Activated naive CD8-positive, alpha-beta T cell treated with anti-CD3 and anti-CD28 coated beads for 36 hours (primary cell): ENCODE results near the gene UAP1. TPM values are rescaled to one million over a fixed set of nuclear protein-coding genes. Genes with fewer than 3 reads are reported as not detected.

ENCODE experiments used
- DNase-seq: peaks from one replicate; pipeline ENCODE4 v3.0.0; 2021
- H3K27ac Mint-ChIP-seq: one replicate; pipeline ENCODE4 v1.8.0; 2022; ENCODE audit warnings: mild to moderate bottlenecking, moderate library complexity, mixed read lengths
- H3K27me3 Mint-ChIP-seq: one replicate; pipeline ENCODE4 v1.8.0; 2022; ENCODE audit warnings: mild to moderate bottlenecking, mixed read lengths
- H3K36me3 Mint-ChIP-seq: one replicate; pipeline ENCODE4 v1.8.0; 2021; ENCODE audit warnings: mild to moderate bottlenecking, mixed read lengths
- H3K4me1 Mint-ChIP-seq: one replicate; pipeline ENCODE4 v1.8.0; 2021; ENCODE audit warnings: mixed read lengths
- H3K4me3 Mint-ChIP-seq: one replicate; pipeline ENCODE4 v1.8.0; 2022; ENCODE audit warnings: mild to moderate bottlenecking, moderate library complexity, mixed read lengths
- H3K9me3 Mint-ChIP-seq: one replicate; pipeline ENCODE4 v1.8.0; 2022; ENCODE audit warnings: mixed read lengths
- total RNA-seq, 2 experiments: library from RNA; stranded (reverse); gene quantifications; one replicate each; pipeline ENCODE4 v1.2.3, GENCODE V29; 2021

Gene UAP1
- total RNA-seq, 2 experiments from 2014 or later, result 48.5 to 50.5 TPM

DNA sequence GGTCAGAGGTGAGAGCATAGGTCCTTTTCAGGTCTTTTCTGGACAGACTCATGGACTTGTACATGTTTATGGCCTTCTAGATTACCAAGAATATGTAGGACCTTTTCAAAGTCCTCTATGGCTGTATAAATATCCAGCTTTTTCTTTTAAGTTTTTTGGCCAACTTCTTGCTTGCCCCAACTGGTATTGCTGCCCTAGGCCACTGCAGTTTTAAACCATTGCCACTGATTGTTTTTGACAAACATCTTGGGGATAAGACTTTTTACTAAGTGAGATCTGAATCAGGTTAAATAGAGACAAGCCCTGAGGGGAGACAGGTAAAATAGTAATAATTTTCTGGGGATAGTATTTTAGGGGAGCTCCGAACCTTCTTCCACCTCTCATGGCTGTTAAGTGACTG, 56.0 kb downstream of the UAP1 start:
- DNase-seq, result no peak
- Mint-ChIP-seq H3K9me3 (peaks cover 10% of the 10 kb centered on the region), H3K36me3 (peaks cover 18% of the 10 kb centered on the region), H3K27ac (no peak overlapping the region), H3K4me1 (peaks cover 3% of the 10 kb centered on the region), H3K27me3 (no peaks in the 10 kb centered on the region), H3K4me3 (no peak overlapping the region)

- Mint-ChIP-seq H3K4me1 (no peaks in the 10 kb centered on the region), H3K27me3 (peaks cover 3% of the 10 kb centered on the region), H3K9me3 (peaks cover 10% of the 10 kb centered on the region), H3K36me3 (peaks cover 18% of the 10 kb centered on the region), H3K4me3 (no peak overlapping the region), H3K27ac (no peak overlapping the region)
- no peak for DNase-seq
Observed at GRCh38 chr1:162619076-162619475, 57.6 kb downstream of the UAP1 start.

DNA sequence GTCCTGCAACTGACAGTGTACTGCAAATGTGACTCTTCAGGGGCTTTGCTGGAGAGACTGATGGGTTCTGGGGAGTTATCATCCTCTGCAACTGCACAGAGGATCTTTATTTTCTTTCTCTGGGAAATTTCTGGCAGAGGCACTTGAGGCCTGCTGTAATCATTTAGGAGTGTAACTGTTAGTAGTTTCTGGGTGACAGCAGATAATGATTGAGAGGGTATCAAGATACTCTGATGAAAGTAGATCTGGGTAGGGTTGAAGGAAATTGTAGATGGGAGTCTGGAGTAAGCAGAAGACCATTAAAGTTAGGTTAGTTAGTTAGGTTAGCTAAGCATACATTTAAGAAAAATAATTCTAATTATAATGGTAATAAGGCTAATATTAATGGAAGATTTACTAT, 59.7 kb downstream of the UAP1 start:
- DNase-seq, result no peak
- Mint-ChIP-seq H3K4me1 (no peaks in the 10 kb centered on the region), H3K27me3 (peaks cover 3% of the 10 kb centered on the region), H3K4me3 (no peak overlapping the region), H3K36me3 (peaks cover 17% of the 10 kb centered on the region), H3K9me3 (peaks cover 10% of the 10 kb centered on the region), H3K27ac (no peak overlapping the region)

- H3K9me3 Mint-ChIP-seq, result no peaks in the 10 kb centered on the region
- no peak for DNase-seq
- peaks cover 2% of the 10 kb centered on the region for H3K4me1 Mint-ChIP-seq
- no peak overlapping the region for H3K4me3 Mint-ChIP-seq
- H3K27ac Mint-ChIP-seq, result no peak overlapping the region
- H3K27me3 Mint-ChIP-seq, result peaks cover 14% of the 10 kb centered on the region
- no peaks in the 10 kb centered on the region for H3K36me3 Mint-ChIP-seq
Observed at GRCh38 chr1:162625679-162626078, 64.2 kb downstream of the UAP1 start.

DNA sequence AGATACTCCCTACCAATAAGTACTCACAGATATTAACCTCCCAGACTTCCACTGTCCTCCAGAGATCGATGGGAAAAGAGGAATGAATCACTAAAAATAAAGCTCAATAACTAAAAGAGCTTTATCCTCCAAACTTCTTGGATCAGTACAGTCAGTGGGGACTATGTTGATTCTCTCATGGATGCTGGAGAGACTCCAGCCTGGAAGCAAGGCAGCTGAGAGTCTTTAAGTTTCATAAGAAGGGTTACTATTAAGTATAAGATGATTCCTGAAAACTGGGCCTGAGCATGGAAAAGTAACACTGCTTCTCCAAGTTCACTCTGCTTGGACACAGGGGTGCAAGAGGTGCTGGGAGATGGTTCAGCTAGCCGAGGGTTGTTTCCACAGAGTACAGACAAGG, 64.6 kb downstream of the UAP1 start:
- Mint-ChIP-seq H3K36me3 (no peaks in the 10 kb centered on the region), H3K9me3 (no peaks in the 10 kb centered on the region), H3K27ac (no peak overlapping the region), H3K4me1 (peaks cover 2% of the 10 kb centered on the region), H3K4me3 (no peak overlapping the region), H3K27me3 (peaks cover 14% of the 10 kb centered on the region)
- DNase-seq, result no peak

- Mint-ChIP-seq H3K4me1 (peaks cover 2% of the 10 kb centered on the region), H3K9me3 (no peaks in the 10 kb centered on the region), H3K27me3 (peaks cover 14% of the 10 kb centered on the region), H3K27ac (no peak overlapping the region), H3K36me3 (no peaks in the 10 kb centered on the region), H3K4me3 (no peak overlapping the region)
- no peak for DNase-seq
Observed at GRCh38 chr1:162626761-162627160, 65.2 kb downstream of the UAP1 start.

- no peaks in the 10 kb centered on the region for H3K36me3 Mint-ChIP-seq
- H3K27me3 Mint-ChIP-seq, result peaks cover 14% of the 10 kb centered on the region
- H3K4me3 Mint-ChIP-seq, result no peak overlapping the region
- DNase-seq, result no peak
- no peaks in the 10 kb centered on the region for H3K9me3 Mint-ChIP-seq
- H3K27ac Mint-ChIP-seq, result no peak overlapping the region
- H3K4me1 Mint-ChIP-seq, result peaks cover 2% of the 10 kb centered on the region
Observed at GRCh38 chr1:162627662-162628296, 66.3 kb downstream of the UAP1 start.

- Mint-ChIP-seq H3K27me3 (peaks cover 11% of the 10 kb centered on the region), H3K4me1 (peaks cover 2% of the 10 kb centered on the region), H3K27ac (no peak overlapping the region), H3K36me3 (no peaks in the 10 kb centered on the region), H3K9me3 (no peaks in the 10 kb centered on the region), H3K4me3 (no peak overlapping the region)
- DNase-seq, result no peak
Observed at GRCh38 chr1:162629077-162629627, 67.6 kb downstream of the UAP1 start.

DNA sequence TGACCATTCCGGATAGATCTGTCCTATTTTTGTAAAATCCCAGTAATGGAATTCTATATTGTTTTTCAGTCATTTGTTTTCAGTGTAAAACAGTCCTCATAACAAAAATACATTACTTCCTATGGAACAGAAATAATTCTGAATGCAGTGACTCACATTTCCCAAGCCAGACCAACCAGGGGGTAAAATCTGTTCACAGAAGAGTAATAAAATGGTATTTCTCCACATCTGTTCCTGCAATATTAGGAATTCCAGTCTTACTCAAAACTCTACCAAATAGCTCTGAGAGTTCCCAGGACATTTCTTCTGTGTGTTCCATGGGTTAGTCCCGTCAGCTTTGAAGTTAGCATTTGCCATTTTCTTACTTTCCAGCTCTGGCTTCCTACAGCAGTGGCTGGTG, 68.1 kb downstream of the UAP1 start:
- peaks cover 2% of the 10 kb centered on the region for H3K4me1 Mint-ChIP-seq
- no peak overlapping the region for H3K4me3 Mint-ChIP-seq
- H3K27me3 Mint-ChIP-seq, result peaks cover 11% of the 10 kb centered on the region
- H3K36me3 Mint-ChIP-seq, result no peaks in the 10 kb centered on the region
- DNase-seq, result no peak
- H3K9me3 Mint-ChIP-seq, result no peaks in the 10 kb centered on the region
- no peak overlapping the region for H3K27ac Mint-ChIP-seq

DNA sequence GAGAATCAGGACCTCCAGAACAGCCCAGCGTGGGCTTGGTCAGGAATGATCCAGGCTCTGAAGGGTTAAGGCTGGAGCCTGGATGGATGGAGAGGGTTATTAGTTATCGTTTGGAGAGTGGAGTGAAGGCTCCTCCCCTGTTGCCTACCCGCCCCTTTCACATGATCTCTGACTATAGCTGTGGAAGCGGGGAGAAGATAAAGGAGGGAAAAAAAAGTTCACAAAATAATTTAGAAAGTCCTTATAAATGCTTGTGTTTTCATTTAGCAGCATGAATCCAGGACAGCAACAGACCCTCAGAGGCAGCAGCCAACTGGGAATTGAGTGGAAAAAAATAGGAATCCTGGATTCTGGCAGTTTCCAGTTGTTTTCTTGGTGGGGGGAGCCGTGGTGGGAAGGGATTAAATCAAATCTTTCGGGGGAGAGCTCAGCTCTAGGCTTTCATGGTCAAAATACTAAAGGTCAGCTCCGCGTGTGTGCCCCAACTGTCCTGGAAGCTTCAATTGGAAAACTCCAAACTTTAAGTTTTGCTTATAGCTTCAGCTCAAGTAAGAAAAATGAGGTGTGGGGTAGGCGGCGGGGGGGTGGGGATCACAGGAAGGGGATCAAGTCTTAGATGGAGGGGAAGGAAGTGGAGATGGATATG, 70.1 kb downstream of the UAP1 start:
- Mint-ChIP-seq H3K27ac (no peak overlapping the region), H3K36me3 (no peaks in the 10 kb centered on the region), H3K4me1 (peaks cover 2% of the 10 kb centered on the region), H3K27me3 (peaks cover 11% of the 10 kb centered on the region), H3K9me3 (no peaks in the 10 kb centered on the region), H3K4me3 (no peak overlapping the region)
- no peak for DNase-seq

- no peaks in the 10 kb centered on the region for H3K36me3 Mint-ChIP-seq
- no peak within 1 kb of the TSS for H3K27ac Mint-ChIP-seq
- no peak within 1 kb of the TSS for H3K4me3 Mint-ChIP-seq
- H3K27me3 Mint-ChIP-seq, result peaks cover 7% of the 10 kb centered on the region
- H3K9me3 Mint-ChIP-seq, result no peaks in the 10 kb centered on the region
- no peak for DNase-seq
- peaks cover 2% of the 10 kb centered on the region for H3K4me1 Mint-ChIP-seq
Observed at GRCh38 chr1:162632217-162632666, 70.7 kb downstream of the UAP1 start, which contains the start of gene DDR2. TSS of gene DDR2 (plus strand) at chr1:162632464. CDS start at chr1:162719064, 86,600 bp downstream.

GRCh38 chr1:162632698-162633080, 71.2 kb downstream of the UAP1 start:
- peaks cover 2% of the 10 kb centered on the region for H3K4me1 Mint-ChIP-seq
- H3K27me3 Mint-ChIP-seq, result peaks cover 3% of the 10 kb centered on the region
- no peaks in the 10 kb centered on the region for H3K36me3 Mint-ChIP-seq
- H3K27ac Mint-ChIP-seq, result no peak overlapping the region
- DNase-seq, result no peak
- H3K4me3 Mint-ChIP-seq, result no peak overlapping the region
- no peaks in the 10 kb centered on the region for H3K9me3 Mint-ChIP-seq

- no peaks in the 10 kb centered on the region for H3K27me3 Mint-ChIP-seq
- H3K4me1 Mint-ChIP-seq, result peaks cover 2% of the 10 kb centered on the region
- no peak overlapping the region for H3K4me3 Mint-ChIP-seq
- no peak overlapping the region for H3K27ac Mint-ChIP-seq
- H3K36me3 Mint-ChIP-seq, result no peaks in the 10 kb centered on the region
- no peak for DNase-seq
- no peaks in the 10 kb centered on the region for H3K9me3 Mint-ChIP-seq
Observed at GRCh38 chr1:162633081-162633762, 71.7 kb downstream of the UAP1 start.

- no peaks in the 10 kb centered on the region for H3K27me3 Mint-ChIP-seq
- H3K9me3 Mint-ChIP-seq, result no peaks in the 10 kb centered on the region
- no peak for DNase-seq
- no peaks in the 10 kb centered on the region for H3K4me1 Mint-ChIP-seq
- no peaks in the 10 kb centered on the region for H3K36me3 Mint-ChIP-seq
- no peak overlapping the region for H3K27ac Mint-ChIP-seq
- H3K4me3 Mint-ChIP-seq, result no peak overlapping the region
Observed at GRCh38 chr1:162635418-162635817, 73.9 kb downstream of the UAP1 start.

DNA sequence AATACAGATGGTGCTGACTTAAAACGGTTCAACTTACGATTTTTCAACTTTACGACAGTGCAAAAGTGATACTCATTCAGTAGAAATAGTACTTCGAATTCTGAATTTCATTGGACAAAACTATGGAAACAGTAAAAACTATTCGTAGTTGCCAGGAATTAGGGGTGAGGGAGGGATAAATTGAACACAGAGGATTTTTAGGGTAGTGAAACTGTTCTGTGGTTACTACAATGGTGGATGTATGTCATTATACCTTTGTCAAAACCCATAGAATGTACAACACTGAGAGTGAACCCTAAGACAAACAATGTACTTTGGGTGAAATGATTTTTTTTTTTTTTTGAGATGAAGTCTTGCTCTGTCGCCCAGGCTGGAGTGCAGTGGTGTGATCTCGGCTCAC, 78.2 kb downstream of the UAP1 start:
- Mint-ChIP-seq H3K4me1 (no peaks in the 10 kb centered on the region), H3K4me3 (no peak overlapping the region), H3K27me3 (no peaks in the 10 kb centered on the region), H3K27ac (no peak overlapping the region), H3K36me3 (no peaks in the 10 kb centered on the region), H3K9me3 (no peaks in the 10 kb centered on the region)
- DNase-seq, result no peak
